Astrocyte (in vitro differentiated cells and primary cell): ENCODE measurements around the gene PLEKHA7. TPM values are rescaled to one million over a fixed set of nuclear protein-coding genes. Genes with fewer than 3 reads are reported as not detected.

Experiments
- DNase-seq: peaks from one replicate; pipeline ENCODE4 v3.0.0-alpha.2; 2010; ENCODE audit warnings: low read depth
- FAIRE-seq: peaks from 2 replicates; lab custom pipeline; 2011; peaks lifted over from hg19 to GRCh38; lab: Jason Lieb, UNC
- H2AFZ ChIP-seq: 2 replicates; pipeline ENCODE4 v1.6.0; 2012; ENCODE audit warnings: low read depth, low read length, inconsistent platforms
- H3K27ac ChIP-seq: 2 replicates; pipeline ENCODE4 v1.5.1; 2011; ENCODE audit warnings: low read depth, low read length, inconsistent platforms
- H3K27me3 ChIP-seq: 2 replicates; pipeline ENCODE4 v1.6.0; 2011; ENCODE audit warnings: low read length, inconsistent platforms; ENCODE audit not compliant: insufficient read depth
- H3K36me3 ChIP-seq: 2 replicates; pipeline ENCODE4 v1.5.1; 2011; ENCODE audit warnings: low read length, inconsistent platforms; ENCODE audit not compliant: insufficient read depth
- H3K4me1 ChIP-seq: 2 replicates; pipeline ENCODE4 v1.5.1; 2011; ENCODE audit warnings: low read length, inconsistent platforms; ENCODE audit not compliant: insufficient read depth
- H3K4me2 ChIP-seq: 2 replicates; pipeline ENCODE4 v1.6.0; 2012; ENCODE audit warnings: low read length, inconsistent platforms
- H3K4me3 ChIP-seq: 2 replicates; pipeline ENCODE4 v1.5.1; 2011; ENCODE audit warnings: low read depth, mild to moderate bottlenecking, low read length, inconsistent platforms; ENCODE audit not compliant: insufficient read depth
- H3K79me2 ChIP-seq: 2 replicates; pipeline ENCODE4 v1.6.0; 2012; ENCODE audit warnings: mild to moderate bottlenecking, low read length, inconsistent platforms; ENCODE audit not compliant: insufficient read depth
- H3K9ac ChIP-seq: 2 replicates; pipeline ENCODE4 v1.6.0; 2012; ENCODE audit warnings: mild to moderate bottlenecking, low read length, inconsistent platforms
- H3K9me3 ChIP-seq: 2 replicates; pipeline ENCODE4 v1.5.1; 2012; ENCODE audit warnings: low read depth, mild to moderate bottlenecking, low read length, inconsistent platforms; ENCODE audit not compliant: insufficient read depth
- H4K20me1 ChIP-seq: 2 replicates; pipeline ENCODE4 v1.6.0; 2012; ENCODE audit warnings: low read length, inconsistent platforms; ENCODE audit not compliant: insufficient read depth
- H3K27ac Mint-ChIP-seq: one replicate; pipeline ENCODE4 v1.8.0; 2021; ENCODE audit warnings: mild to moderate bottlenecking, mixed read lengths; ENCODE audit not compliant: unreplicated experiment
- H3K27me3 Mint-ChIP-seq: one replicate; pipeline ENCODE4 v1.8.0; 2021; ENCODE audit warnings: low read depth, mixed read lengths; ENCODE audit not compliant: unreplicated experiment
- H3K36me3 Mint-ChIP-seq: one replicate; pipeline ENCODE4 v1.8.0; 2021; ENCODE audit warnings: low read depth, mixed read lengths; ENCODE audit not compliant: unreplicated experiment
- H3K4me1 Mint-ChIP-seq: one replicate; pipeline ENCODE4 v1.8.0; 2021; ENCODE audit warnings: low read depth, mixed read lengths; ENCODE audit not compliant: unreplicated experiment
- H3K4me3 Mint-ChIP-seq: one replicate; pipeline ENCODE4 v1.8.0; 2021; ENCODE audit warnings: mild to moderate bottlenecking, moderate library complexity, mixed read lengths; ENCODE audit not compliant: unreplicated experiment
- H3K9me3 Mint-ChIP-seq: one replicate; pipeline ENCODE4 v1.8.0; 2021; ENCODE audit warnings: mild to moderate bottlenecking, mixed read lengths; ENCODE audit not compliant: unreplicated experiment
- EZH2 ChIP-seq: IDR thresholded peaks from 2 replicates; pipeline ENCODE4 v1.6.1; 2012; ENCODE audit warnings: mild to moderate bottlenecking, low read length, inconsistent platforms; ENCODE audit not compliant: insufficient read depth
- total RNA-seq: library from RNA; stranded (reverse); gene quantifications from 2 replicates; pipeline ENCODE4 v1.2.1, GENCODE V29; 2021
- TF ChIP-seq, protein P1 (sequence below): IDR thresholded peaks from 2 replicates; pipeline ENCODE4 v1.5.1; 2011; ENCODE audit warnings: low read depth, mild to moderate bottlenecking, inconsistent platforms, low read length, moderate library complexity; ENCODE audit not compliant: insufficient read depth

Gene PLEKHA7
- total RNA-seq, 1 donor from 2014 or later, result 5.7 TPM

DNA sequence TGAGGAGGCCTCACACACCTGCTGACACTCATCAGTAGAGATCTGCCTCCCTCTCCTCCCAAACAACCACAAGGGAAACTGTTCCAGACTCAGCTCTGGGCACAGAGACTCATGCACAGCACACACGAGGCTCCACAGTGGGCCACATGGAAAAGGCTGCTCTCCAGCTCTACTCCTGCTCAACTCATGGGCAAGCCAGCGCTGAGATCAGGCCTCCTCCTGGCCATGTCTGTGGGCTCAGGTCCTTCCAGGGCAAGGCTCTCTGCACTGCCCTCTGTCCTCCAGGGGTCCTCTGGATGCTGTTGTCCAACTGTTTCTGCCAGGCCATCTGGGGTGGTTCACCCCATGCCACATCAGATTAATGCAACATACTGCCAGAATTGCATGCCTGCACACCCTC, 46.0 kb downstream of the PLEKHA7 start:
- peaks cover 7% of the 10 kb centered on the region for H3K4me1 Mint-ChIP-seq
- H3K9me3 ChIP-seq, result no peaks in the 10 kb centered on the region
- no peak overlapping the region for H3K27ac ChIP-seq
- no peak overlapping the region for H2AFZ ChIP-seq
- no peaks in the 10 kb centered on the region for H3K9me3 Mint-ChIP-seq
- H4K20me1 ChIP-seq, result no peaks in the 10 kb centered on the region
- no peak overlapping the region for H3K27ac Mint-ChIP-seq
- H3K9ac ChIP-seq, result no peak overlapping the region
- H3K4me3 Mint-ChIP-seq, result no peak overlapping the region
- H3K4me3 ChIP-seq, result no peak overlapping the region
- no peaks in the 10 kb centered on the region for H3K79me2 ChIP-seq
- no peak for TF ChIP-seq EZH2
- TF ChIP-seq, protein P1, sequence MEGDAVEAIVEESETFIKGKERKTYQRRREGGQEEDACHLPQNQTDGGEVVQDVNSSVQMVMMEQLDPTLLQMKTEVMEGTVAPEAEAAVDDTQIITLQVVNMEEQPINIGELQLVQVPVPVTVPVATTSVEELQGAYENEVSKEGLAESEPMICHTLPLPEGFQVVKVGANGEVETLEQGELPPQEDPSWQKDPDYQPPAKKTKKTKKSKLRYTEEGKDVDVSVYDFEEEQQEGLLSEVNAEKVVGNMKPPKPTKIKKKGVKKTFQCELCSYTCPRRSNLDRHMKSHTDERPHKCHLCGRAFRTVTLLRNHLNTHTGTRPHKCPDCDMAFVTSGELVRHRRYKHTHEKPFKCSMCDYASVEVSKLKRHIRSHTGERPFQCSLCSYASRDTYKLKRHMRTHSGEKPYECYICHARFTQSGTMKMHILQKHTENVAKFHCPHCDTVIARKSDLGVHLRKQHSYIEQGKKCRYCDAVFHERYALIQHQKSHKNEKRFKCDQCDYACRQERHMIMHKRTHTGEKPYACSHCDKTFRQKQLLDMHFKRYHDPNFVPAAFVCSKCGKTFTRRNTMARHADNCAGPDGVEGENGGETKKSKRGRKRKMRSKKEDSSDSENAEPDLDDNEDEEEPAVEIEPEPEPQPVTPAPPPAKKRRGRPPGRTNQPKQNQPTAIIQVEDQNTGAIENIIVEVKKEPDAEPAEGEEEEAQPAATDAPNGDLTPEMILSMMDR, result no peak
- H3K4me1 ChIP-seq, result no peaks in the 10 kb centered on the region
- no peaks in the 10 kb centered on the region for H3K36me3 ChIP-seq
- peaks cover 13% of the 10 kb centered on the region for H3K27me3 Mint-ChIP-seq
- no peak overlapping the region for H3K4me2 ChIP-seq
- FAIRE-seq (no peak), DNase-seq (no peak)
- H3K27me3 ChIP-seq, result no peaks in the 10 kb centered on the region
- H3K36me3 Mint-ChIP-seq, result no peaks in the 10 kb centered on the region

DNA sequence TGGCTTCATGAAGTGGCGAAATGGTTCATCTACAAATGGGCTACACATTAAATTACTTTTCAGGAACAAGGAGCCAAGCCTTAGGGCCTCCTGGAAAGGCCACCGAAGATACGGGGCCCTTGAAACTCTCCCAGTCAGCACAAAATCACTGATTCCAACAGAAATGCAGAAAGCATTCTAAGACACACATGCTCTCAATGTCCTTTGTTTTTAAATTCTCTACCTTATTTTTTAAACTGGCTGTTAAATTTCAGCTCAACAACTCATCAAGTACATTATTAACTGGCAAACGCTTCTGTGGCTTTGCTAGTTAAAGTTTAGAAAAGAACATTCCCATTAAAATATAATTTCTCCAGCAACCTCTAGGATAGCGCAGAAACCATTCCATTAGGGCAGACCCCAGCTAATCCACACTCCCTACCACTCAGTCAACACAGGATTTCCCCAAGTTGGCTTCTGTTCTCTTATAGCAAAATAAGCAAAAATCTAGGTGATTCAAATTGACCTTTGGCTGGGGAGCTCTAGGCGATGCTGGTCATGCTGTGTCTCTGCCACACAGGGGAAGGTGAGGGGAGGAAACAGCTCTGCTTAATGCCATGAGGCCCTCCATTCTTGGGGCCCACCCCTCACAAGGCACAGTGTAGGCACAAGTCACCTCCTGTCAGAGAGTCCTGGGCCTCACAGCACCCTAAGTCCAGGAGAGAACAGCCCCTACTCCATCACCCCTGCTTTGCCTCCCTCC, 47.1 kb downstream of the PLEKHA7 start:
- H3K36me3 ChIP-seq, result no peaks in the 10 kb centered on the region

More for the DNA sequence above, 47.1 kb downstream of the PLEKHA7 start:
- no peak overlapping the region for H3K27ac Mint-ChIP-seq
- TF ChIP-seq, protein P1, result no peak
- TF ChIP-seq EZH2, result no peak
- Histone ChIP-seq H3K4me3 (no peak overlapping the region), H3K4me2 (no peak overlapping the region), H3K9ac (no peak overlapping the region), H2AFZ (no peak overlapping the region), H3K27ac (no peak overlapping the region), H4K20me1 (no peaks in the 10 kb centered on the region), H3K4me1 (no peaks in the 10 kb centered on the region), H3K9me3 (no peaks in the 10 kb centered on the region), H3K79me2 (no peaks in the 10 kb centered on the region), H3K27me3 (no peaks in the 10 kb centered on the region)
- FAIRE-seq (no peak), DNase-seq (no peak)
- peaks cover 13% of the 10 kb centered on the region for H3K27me3 Mint-ChIP-seq
- peaks cover 7% of the 10 kb centered on the region for H3K4me1 Mint-ChIP-seq
- H3K9me3 Mint-ChIP-seq, result no peaks in the 10 kb centered on the region
- no peak overlapping the region for H3K4me3 Mint-ChIP-seq
- no peaks in the 10 kb centered on the region for H3K36me3 Mint-ChIP-seq
